Neural progenitor cell (in vitro differentiated cells): ENCODE results near the gene SLC5A10.

Experiments used
- EZH2 ChIP-seq: fragments of 200-600 bp; sonication (generic); IDR thresholded peaks from 2 replicates; pipeline ENCODE4 v1.6.1; 2017; ENCODE audit warnings: antibody characterized with exemption, mild to moderate bottlenecking, moderate library complexity
- EZH2phosphoT487 ChIP-seq: fragments of 200-600 bp; sonication (generic); IDR thresholded peaks from 2 replicates; pipeline ENCODE4 v1.6.1; 2017; ENCODE audit warnings: antibody characterized with exemption
- TF ChIP-seq, protein P1 (sequence below): fragments of 200-600 bp; sonication (generic); IDR thresholded peaks from 2 replicates; pipeline ENCODE4 v1.5.1; 2017; ENCODE audit warnings: antibody characterized with exemption, mild to moderate bottlenecking

DNA sequence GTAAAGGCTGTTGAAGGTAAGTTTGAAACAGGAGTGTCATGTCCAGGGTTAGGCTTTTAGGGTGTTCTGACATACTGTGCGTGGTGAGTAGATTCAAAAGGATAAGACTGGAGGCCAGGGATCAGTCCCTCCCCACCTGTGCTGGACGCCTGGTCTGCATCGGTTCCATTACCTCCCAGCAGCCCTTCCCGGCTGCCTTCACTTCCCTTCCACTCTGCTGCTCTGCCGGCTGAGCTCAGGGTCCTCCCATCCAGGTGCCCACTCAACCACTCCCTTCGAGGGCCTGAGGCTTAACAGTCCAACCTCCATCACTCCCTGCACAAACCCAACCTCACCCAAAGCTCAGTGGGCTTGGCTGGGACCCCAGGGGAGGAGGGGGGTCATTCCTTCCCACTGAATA lies 4.1 kb upstream of the SLC5A10 start:
- TF ChIP-seq, protein P1, sequence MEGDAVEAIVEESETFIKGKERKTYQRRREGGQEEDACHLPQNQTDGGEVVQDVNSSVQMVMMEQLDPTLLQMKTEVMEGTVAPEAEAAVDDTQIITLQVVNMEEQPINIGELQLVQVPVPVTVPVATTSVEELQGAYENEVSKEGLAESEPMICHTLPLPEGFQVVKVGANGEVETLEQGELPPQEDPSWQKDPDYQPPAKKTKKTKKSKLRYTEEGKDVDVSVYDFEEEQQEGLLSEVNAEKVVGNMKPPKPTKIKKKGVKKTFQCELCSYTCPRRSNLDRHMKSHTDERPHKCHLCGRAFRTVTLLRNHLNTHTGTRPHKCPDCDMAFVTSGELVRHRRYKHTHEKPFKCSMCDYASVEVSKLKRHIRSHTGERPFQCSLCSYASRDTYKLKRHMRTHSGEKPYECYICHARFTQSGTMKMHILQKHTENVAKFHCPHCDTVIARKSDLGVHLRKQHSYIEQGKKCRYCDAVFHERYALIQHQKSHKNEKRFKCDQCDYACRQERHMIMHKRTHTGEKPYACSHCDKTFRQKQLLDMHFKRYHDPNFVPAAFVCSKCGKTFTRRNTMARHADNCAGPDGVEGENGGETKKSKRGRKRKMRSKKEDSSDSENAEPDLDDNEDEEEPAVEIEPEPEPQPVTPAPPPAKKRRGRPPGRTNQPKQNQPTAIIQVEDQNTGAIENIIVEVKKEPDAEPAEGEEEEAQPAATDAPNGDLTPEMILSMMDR, result no peak
- no peak for TF ChIP-seq EZH2
- TF ChIP-seq EZH2phosphoT487, result no peak
